LNCAP (cell line): ENCODE results near the gene GTF3A.

ENCODE experiments used
- TF ChIP-seq, protein P1 (sequence below): fragments of 450-650 bp; IDR thresholded peaks from 2 replicates; pipeline ENCODE4 v1.5.1; 2017; ENCODE audit warnings: mild to moderate bottlenecking

The GTF3A gene

DNA sequence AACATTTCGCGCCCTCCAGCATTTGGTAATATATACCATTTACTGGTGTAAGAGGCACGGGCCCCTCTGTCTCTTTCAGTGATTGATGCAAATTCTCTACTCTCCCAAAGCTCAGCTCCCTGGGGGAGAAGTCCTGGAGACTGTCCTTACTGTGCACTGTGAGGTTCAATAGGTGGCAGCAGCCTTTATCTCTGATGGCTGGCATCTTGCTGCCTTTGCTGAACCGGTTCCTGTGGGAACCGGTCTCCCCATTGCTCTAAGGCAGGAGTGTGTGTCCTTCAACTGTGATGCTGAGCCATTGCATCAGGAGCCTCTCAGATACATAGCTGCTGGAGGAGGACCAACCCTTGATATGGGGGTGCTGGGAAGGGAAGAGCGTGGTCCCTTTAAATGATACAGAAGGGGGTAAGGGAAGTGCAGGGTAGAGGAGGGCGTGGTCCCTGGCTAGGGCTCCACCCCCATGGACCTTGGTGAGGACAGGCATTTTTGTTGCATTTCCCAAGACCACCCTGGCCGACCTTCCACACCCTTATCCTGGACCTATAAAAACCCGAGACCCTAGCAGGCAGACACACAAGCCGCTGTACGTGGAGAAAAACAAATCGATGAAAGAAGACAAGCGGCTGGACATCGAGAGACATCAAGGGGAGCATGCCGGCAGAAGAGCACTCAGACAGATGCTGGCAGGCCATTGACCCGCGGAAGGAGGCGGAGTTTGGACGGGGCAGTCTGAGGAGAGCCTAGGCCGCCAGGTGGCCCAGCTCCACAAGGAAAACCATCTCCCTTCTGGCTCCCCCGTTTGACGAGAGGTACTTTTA, 41.1 kb upstream of the GTF3A start:
- TF ChIP-seq, protein P1, sequence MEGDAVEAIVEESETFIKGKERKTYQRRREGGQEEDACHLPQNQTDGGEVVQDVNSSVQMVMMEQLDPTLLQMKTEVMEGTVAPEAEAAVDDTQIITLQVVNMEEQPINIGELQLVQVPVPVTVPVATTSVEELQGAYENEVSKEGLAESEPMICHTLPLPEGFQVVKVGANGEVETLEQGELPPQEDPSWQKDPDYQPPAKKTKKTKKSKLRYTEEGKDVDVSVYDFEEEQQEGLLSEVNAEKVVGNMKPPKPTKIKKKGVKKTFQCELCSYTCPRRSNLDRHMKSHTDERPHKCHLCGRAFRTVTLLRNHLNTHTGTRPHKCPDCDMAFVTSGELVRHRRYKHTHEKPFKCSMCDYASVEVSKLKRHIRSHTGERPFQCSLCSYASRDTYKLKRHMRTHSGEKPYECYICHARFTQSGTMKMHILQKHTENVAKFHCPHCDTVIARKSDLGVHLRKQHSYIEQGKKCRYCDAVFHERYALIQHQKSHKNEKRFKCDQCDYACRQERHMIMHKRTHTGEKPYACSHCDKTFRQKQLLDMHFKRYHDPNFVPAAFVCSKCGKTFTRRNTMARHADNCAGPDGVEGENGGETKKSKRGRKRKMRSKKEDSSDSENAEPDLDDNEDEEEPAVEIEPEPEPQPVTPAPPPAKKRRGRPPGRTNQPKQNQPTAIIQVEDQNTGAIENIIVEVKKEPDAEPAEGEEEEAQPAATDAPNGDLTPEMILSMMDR: no peak

DNA sequence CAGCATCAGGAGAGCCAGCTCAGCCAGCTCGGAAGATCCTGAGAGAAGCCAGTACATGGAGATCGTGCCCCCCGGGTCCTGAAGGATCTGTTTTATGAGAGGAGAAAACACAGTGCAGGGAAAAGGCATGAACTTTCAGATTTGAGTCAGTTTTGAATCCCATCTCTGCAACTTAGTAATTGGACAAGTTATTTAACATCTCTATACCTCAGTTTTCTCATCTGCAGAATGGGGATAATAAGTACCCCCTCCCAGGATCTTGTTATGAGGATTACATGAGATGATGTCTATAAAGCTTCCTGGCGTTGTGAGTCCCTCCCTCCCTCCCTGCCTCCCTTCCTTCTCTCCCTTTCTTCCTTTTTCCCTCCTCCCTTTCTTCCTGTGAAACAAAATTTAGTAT, 40.1 kb upstream of the GTF3A start:
- TF ChIP-seq, protein P1: no peak

DNA sequence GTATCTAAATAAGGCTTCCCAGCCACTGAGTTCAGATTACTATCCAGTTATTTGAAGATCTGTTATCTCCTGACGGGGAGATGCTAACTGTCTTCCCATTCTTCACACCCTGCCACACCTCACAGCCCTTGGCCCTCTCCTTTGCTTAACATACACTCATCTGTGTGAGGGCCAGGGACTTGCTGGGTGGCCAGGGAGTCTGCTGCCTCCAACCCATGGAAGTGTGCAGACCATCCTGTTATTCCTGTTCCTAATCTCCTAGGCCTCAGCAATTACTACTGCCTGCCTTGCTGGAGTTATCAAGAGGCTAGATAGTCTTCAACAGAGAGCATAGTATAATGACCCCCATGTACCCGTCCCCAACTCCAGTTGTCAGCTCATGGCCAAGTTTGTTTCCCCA, 36.2 kb upstream of the GTF3A start:
- TF ChIP-seq, protein P1: no peak

DNA sequence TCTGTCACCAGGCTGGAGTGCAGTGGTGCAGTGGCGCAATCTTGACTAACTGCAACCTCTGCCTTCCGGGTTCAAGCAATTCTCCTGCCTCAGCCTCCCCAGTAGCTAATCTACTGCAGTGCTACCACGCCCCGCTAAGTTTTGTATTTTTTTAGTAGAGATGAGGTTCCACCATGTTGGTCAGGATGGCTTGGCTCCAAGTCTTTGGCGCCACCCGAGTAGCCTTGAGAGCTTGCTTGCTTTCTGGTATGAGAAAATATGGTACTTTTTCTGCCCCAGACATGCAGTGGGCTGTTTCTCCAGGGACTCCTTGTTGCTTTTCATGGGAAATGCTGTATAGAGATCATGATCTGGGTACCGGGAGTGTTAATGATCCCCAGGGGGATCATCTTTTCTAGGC, 34.5 kb upstream of the GTF3A start:
- TF ChIP-seq, protein P1: no peak

DNA sequence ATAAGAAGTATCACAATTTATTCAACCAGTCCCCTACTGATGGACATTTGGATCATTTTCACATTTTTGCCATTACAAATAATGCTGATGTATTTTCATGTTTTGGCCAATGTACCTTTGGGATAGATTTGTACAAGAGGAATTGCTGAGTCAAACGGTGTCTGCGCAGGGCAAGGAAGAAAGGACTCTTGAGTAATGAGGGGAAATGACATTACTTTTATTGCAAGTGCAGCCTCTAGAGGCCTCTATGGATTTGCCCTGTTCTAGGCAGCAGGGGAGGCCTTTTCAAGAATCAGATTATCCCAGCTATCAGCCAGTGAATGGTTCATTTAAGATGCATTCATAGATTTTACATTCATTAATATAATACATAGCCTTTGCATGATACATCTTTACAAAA, 32.9 kb upstream of the GTF3A start:
- TF ChIP-seq, protein P1: no peak

DNA sequence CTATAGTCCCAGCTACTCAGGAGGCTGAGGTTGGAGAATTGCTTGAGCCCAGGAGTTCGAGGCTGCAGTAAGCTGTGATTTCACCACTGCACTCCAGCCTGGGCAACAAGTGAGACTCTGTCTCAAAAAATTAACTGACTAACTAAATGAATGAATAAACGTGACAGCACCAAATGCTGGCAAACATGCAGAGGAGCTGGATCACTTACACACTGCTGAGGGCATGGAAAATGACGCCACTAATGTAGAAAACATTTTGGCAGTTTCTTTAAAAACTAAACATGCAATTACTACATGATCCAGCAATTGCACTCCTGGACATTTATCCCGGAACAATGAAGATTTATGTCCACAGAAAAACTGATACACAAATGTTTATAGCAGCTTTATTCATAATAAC, 31.3 kb upstream of the GTF3A start:
- TF ChIP-seq, protein P1: no peak

DNA sequence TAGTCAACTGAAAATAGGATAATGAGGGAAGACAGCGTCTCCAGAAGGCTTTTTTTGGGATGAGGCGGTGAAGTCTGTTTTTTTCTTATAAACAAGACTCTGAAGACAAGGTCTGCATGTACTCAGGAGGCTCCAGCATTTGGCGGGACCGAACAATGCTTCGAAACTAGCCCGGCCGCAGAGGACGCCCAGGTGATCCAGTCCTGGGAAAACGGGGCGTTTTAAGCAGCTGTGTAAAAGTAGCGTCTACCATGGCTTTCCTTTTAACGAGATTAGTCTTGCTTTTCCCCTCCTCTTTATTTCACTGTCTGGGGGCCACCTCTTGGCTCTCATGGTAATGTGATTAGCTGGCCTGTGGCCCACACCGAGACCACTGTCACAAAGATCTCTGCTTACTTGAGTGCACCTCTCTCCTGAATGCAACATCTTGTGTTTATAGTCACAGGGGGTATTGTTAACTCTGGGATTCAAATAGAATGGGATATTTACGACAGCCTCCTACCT, 29.4 kb upstream of the GTF3A start:
- TF ChIP-seq, protein P1: no peak
